Amniotic epithelial cell (primary cell): ENCODE measurements around the gene FUT3.
"Not testable (repeated sequence)": the region's sequence is repeated elsewhere in the genome, so short reads cannot be mapped to it uniquely, and the experiment has no call there.

ENCODE experiments used
- DNase-seq: peaks from one replicate; pipeline ENCODE4 v3.0.0-alpha.2; 2010; ENCODE audit warnings: low read depth

The FUT3 gene

DNA sequence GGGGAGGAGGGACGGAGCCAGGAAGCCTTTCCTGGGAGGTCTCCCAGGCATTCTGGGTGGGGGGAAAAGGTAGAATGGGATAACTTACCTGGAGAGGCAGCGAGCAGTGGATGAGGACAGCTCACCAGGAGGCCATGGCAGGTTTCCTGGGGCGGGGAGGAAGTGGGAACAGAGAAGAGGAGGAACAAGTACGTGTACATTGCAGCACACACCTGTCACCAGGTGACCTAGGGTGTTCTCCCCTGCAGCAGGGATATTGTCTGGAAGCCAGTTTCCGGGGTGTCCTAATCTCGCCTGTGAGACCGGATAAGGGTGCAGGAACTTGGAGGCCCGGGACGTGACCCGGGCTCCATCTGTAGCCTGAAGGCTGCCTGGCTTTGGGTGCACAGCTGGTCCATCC lies at the start of gene FUT3:
FUT3 (minus strand) TSS at position 148 of the 400 bp plus-strand sequence.
- DNase-seq = no peak

DNA sequence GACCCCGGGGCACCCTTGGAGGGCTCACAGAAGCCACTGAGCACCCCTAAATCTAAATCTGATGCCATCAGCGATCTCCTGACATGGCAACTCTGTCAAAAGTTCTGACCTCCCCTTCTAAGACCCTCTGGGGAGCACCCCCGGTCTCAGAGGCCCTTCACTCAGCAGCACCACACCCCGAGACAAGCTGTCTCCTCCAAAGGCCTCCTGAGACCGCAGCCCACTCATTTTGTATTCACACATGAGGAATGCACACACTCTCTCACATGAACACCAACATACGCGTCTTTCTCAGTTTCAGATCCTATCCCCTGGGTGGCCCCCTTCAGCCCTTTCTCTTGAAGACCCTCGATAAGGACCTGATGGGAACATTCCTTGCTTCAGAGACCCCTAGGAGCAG lies 49.7 kb upstream of the FUT3 start:
- DNase-seq = no peak

- DNase-seq = no peak
These were observed 48.7 kb upstream of the FUT3 start for GRCh38 chr19:5899728-5900526.

DNA sequence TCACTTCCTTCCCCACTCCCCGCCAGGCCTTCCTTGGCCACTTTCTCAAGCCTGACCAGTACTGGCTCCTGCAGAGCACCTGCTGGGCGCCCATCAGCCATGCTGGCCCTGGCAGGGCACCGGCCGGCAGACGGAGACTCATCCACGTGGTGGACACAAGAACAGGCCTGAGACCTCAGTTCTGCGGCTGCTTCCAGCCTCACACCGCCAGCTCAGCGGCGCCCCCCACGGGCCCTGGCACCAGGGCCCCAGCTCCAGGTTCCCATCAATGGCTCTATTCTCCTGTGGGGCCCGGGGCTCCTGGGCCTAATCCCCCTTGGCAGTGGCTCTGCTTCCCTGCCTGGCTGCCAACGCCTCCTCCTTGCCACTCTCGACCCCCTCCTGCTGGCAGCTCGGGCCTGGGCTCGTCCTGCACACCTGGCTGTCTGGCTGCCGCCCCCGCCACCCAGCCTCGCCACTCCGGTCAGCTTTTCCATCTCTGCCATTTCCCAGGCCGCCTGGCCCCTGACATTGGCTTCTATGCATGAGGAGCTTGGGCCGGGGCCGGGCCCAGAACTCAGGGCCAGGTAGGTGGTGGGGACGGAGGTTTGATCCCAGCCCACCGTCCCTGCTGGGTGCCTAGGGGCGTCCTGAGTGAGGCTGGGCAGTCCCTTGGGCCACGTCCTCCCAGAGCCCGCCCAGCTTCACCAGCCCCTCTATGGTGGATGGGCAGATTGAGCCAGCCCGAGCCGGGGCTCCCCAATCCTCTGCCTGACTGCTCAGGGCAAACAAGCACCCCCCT lies 46.1 kb upstream of the FUT3 start:
- no peak for DNase-seq

DNA sequence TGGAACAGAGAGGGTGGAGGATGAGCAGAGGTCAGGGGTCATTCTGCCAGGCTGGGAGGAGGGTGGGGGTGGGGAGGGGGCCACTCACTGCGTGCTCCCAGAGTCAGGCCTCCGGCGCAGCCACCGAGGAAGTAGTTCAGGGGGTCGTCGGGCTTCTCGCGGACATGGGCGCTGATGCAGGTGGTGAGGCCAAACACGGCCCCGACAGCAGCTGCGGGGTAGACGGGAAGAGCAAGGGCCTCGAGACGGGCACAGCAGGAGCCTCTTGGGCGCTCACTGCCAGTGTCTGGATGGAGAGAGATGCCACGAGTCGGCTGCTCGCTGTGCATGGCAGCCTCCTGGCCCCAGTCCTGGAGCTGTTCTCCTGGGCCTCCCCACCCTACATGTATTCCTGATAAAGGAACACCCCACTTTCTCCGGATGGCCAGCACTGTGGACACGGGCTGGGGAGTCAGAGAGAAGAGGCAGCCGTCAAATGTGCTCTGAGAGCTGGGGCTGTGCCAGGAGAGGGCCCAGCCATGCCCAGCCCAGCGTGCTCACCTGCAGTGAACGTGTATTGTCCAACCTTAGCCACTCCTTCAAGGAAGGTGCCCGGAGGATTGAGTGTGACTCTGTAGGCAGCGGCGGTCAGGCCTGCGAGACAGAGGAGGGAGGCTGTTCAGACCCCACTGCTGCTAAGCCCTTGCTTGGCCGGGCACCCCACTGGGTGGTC lies 45.3 kb upstream of the FUT3 start:
- DNase-seq = no peak

- no peak for DNase-seq
These were observed 44.6 kb upstream of the FUT3 start for GRCh38 chr19:5895890-5896289.

- DNase-seq = no peak
These were observed 44.2 kb upstream of the FUT3 start for GRCh38 chr19:5895409-5895808.

DNA sequence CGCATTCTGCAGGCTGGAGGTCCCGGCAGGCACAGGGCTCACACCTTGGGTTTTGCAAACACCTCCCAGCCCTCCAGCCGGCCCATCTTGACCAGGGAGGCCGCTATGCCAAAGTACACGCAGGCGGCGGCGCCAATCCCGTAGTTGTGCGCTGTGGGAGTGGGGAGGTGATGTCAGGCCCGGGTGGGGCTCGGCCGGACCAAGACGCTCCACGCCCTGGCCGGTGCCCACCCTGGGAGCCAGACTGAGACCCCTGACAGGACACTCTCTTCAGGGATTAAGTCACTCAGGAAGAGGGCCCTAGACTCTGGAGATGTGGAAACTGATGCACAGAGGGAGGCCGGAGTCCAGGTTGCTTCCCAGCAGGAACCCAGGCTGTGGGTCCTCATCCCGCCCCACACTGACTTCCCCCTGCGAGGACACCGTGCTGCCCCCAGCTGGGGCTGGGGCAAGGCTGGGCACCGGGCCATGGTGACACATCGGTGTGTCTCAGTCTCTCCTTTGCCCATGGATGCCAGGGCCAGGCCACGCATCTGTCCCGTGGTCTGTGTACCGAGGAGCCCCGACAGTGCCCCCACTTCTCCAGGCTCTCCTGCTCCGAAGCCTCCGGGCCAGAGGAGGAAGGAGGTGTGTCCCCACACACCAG lies 43.6 kb upstream of the FUT3 start:
- no peak for DNase-seq

GRCh38 chr19:5893907-5894703 lies 42.9 kb upstream of the FUT3 start:
- no peak for DNase-seq

- no peak for DNase-seq
These were observed 42.2 kb upstream of the FUT3 start for GRCh38 chr19:5893296-5893903.

DNA sequence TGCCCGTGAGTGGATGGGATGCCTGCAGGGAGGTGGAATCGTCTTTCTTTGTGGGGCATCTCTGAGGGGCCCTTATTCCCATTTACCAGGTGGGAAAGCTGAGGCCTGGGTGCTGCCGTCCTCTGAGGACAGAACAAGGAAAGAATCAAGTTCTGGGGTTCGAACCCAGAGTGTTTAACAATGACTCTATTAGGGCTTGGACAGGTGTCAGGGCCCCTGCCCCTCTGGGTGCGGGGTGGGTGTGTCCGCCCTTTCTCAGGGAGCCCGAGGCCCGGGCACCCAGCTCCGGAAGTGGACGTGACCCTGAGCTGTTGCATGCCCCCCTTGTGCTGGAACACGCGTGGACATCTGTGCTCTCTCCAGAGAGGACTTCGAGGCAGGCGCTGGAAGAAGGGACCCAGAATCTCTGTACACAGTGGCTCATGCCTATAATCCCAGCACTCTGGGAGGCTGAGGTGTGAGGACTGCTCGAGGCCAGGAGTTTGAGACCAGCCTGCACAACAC lies 41.6 kb upstream of the FUT3 start:
- no peak for DNase-seq

DNA sequence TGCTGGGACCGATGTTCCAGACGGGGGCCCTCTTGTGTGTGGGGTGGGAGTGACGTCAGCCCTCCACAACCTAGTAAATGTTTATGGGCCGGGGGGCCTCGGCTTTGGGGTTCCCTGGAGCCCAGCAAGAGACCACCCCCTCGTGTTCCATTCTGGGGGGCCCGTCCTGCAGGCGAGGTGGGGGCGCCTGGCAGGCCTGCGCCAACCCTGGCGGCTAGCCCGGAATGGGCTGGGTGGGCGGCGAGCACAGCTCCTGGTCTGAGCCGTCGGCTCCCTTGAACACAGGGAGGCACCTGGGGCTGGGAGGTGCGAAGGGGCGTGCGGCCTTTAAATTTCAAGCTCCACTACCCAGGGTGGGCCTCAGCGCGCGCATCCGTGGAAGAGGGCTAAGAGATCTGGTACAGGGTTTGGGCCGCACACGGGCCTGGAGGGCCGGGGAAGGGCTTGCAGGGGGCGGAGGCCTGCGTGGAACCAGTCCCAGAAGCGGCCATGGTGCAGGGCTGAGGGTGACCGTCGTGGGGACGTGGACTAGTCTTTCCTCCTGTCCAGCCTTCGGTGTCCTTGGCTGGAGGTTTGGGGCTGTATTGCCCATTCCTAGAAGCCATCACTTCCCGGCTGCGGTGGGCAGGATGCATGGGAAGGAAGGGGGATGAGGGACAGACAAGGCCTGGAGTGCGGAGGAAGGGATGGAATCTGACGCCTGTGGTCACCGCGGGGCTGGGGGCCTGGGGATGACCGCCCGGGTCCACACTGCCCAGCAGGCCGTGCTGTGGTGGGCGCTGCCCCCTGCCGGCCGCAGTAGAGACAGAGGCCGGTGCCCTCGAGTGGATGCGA lies 40.9 kb upstream of the FUT3 start:
- DNase-seq = peak; percentile 33

DNA sequence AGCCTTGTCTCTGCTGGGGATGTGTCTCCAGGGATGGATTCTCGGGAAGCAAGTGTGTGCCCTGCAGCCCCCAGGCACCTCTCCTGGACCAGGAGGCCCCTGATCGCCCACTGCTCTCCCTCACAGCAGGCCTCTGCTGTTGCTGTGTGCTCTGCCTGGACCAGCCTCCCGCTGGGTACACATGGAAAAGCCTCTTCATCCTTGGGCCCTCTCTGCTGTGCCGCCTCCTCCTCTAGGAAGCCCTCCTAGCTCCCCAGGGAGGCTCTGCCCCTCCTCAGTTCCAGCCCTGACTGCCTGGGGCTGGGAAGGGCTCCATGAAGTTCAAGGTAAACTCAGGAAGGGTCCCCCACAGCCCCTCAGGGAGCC lies 40.3 kb upstream of the FUT3 start:
- DNase-seq = no peak

DNA sequence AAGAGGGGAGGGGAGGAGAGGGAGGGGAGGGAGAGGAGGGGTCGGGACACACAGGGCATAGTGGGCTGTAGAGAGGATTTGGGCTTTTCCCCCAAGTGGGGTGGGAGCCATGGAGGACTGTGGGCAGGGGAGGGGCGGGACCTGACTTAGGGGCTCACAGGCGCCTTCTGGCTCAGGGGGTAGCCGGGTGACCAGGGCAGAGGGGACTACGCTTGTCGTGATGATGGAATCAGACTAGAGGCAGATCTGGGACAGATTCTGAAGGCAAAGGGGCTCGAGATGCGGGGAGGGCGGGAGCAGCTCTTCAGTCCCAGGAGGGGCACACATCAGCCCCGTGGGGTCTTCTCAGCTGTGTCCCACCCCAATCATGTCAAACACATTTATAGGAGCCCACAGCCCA lies 38.9 kb upstream of the FUT3 start:
- DNase-seq = no peak

DNA sequence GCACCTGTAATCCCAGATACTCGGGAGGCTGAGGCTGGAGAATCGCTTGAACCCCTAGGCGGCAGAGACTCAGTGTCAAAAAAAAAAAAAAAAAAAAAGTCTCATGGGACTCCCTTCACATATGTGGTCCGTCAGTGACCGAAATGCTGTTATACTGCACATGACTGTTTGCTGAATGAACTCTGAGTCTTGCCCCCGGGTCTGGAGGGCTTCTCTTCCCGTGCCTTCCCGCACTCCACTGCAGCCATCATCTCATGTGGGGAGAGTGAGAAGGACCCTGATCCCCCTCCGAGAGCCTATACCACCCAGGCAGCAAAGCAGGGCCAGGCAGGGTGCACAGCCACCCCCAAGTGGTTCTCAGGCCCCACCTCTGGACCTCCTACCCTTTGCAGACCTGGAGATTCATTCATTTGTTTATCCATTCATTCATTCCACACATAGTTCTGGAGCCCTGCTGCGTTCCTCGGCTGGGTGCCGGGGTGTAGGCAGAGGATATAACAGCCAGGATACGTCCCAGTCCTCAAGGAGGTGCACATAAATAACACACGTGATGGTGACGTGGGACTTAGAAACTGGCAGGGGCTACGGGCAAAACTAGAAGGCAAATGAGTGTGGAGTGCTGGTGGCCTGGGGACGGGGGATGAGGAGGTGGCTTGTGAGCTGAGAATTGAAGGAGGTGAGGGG lies 38.2 kb upstream of the FUT3 start:
- DNase-seq = peak; percentile 34

- not testable (repeated sequence) for DNase-seq
These were observed 33.0 kb upstream of the FUT3 start for GRCh38 chr19:5884065-5884811.

DNA sequence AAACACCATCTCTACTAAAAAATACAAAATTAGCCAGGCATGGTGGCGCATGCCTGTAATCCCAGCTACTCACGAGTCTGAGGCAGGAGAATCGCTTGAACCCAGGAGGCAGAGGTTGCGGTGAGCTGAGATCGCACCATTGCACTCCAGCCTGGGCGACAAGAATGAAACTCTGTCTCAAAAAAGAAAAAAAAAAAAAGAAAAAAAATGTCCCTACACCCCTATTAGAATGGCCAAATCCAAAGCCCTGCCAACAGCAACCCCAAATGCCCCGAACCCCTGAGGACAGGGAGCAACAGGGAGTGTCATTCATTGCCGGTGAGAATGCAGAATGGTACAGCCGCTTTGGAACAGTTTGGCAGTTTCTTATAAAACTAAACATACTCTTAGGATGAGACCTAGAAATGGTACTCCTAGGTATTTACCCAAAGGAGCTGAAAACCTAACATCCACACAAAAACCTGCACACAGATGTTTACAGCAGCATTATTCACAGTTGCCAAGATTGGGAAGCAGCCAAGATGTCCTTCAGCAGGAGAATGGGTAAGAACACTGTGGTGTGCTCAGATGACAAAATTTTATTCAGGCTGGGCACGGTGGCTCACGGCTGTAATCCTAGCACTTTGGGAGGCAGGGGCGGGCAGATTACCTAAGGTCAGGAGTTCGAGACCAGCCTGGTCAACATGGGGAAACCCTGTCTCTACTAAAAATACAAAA lies 32.1 kb upstream of the FUT3 start:
- not testable (repeated sequence) for DNase-seq

- DNase-seq = no peak
These were observed 31.2 kb upstream of the FUT3 start for GRCh38 chr19:5882421-5882968.
